H1 (cell line): Measurements from ENCODE around the gene STXBP5. TPM values are rescaled to one million over a fixed set of nuclear protein-coding genes. Genes with fewer than 3 reads are reported as not detected.

Experiments used
- ATF2 ChIP-seq: IDR thresholded peaks from 2 replicates; pipeline ENCODE4 v1.6.1; 2012; ENCODE audit warnings: low read length, inconsistent platforms
- CBX5 ChIP-seq: fragments of 300-800, 300-1000 bp; sonication (generic); IDR thresholded peaks from 2 replicates; pipeline ENCODE4 v1.7.1; 2016; ENCODE audit warnings: antibody characterized with exemption, low read length, low read depth
- CEBPB ChIP-seq: IDR thresholded peaks from 2 replicates; pipeline ENCODE4 v1.6.1; 2012; ENCODE audit warnings: low read depth, low read length
- CTCF ChIP-seq, 3 experiments: IDR thresholded peaks; 1 replicate in 2 of 3; 2 replicates in 1 of 3; pipeline versions ENCODE4 v1.5.1 to v1.6.1; 2011; ENCODE audit warnings: low read length in 3 of 3, mild to moderate bottlenecking in 3 of 3, inconsistent platforms in 2 of 3, low read depth in 1 of 3, moderate library complexity in 1 of 3; ENCODE audit not compliant: insufficient read depth in 1 of 3; ENCODE audit errors: control extremely low read depth in 1 of 3
- SAP30 ChIP-seq: fragments of 300-600 bp; sonication (generic); IDR thresholded peaks from 2 replicates; pipeline ENCODE4 v1.7.1; 2012; ENCODE audit warnings: low read length, moderate library complexity, mild to moderate bottlenecking, inconsistent platforms; ENCODE audit not compliant: insufficient read depth, insufficient replicate concordance
- TCF12 ChIP-seq: IDR thresholded peaks from 2 replicates; pipeline ENCODE4 v1.6.1; 2011; ENCODE audit warnings: low read depth, mild to moderate bottlenecking, low read length
- USF2 ChIP-seq: IDR thresholded peaks from 2 replicates; pipeline ENCODE4 v1.6.1; 2011; ENCODE audit warnings: low read length, improper control_type of control experiment
- polyA plus RNA-seq, 7 experiments: library from polyadenylated mRNA; depleted of rRNA in 3 of 7; stranded (reverse) in 5 of 7; unstranded in 2 of 7; fragments of >200 nt in 5 of 7; fragments of 200-250 nt in 2 of 7; gene quantifications; 1 replicate in 5 of 7; 2 replicates in 1 of 7; 4 replicates in 1 of 7; pipeline versions ENCODE4 v1.2.1 to v1.2.3, GENCODE V29; 2011 to 2013; ENCODE audit warnings: missing spikeins in 2 of 7, mixed read lengths in 2 of 7
- total RNA-seq: library from RNA; stranded (reverse); fragmentation: NEBNext Ultra II Directional; extraction: Animal tissue kit (Norgen Biotek cat#: 25700); gene quantifications from 2 replicates; pipeline ENCODE4 v1.2.1, GENCODE V29; 2021

Gene STXBP5
- total and polyA plus RNA-seq, 2 of the 8 experiments (the other 6 are each of a cell fraction or from before 2014, with no cell fraction given), result 2.7 to 10.8 TPM

- TF ChIP-seq USF2 (no peak), SAP30 (no peak), CTCF (IDR thresholded peaks at IDR 0.05; ENCODE audit: control extremely low read depth in 1 of 3, insufficient read depth in 1 of 3, low read depth in 1 of 3, low read length in 3 of 3) (no peak), CEBPB (no peak), TCF12 (no peak), CBX5 (no peak), ATF2 (no peak)
Measured at GRCh38 chr6:147267658-147268057, 63.4 kb downstream of the STXBP5 start (continued).
